GM12801 (cell line): Measurements from ENCODE around the gene NAALADL2.

Experiments
- TF ChIP-seq, protein P1 (sequence below): IDR thresholded peaks from one replicate; pipeline ENCODE4 v1.5.1; 2011; ENCODE audit warnings: control low read depth; ENCODE audit not compliant: insufficient read length; ENCODE audit errors: extremely low read depth

The NAALADL2 gene

DNA sequence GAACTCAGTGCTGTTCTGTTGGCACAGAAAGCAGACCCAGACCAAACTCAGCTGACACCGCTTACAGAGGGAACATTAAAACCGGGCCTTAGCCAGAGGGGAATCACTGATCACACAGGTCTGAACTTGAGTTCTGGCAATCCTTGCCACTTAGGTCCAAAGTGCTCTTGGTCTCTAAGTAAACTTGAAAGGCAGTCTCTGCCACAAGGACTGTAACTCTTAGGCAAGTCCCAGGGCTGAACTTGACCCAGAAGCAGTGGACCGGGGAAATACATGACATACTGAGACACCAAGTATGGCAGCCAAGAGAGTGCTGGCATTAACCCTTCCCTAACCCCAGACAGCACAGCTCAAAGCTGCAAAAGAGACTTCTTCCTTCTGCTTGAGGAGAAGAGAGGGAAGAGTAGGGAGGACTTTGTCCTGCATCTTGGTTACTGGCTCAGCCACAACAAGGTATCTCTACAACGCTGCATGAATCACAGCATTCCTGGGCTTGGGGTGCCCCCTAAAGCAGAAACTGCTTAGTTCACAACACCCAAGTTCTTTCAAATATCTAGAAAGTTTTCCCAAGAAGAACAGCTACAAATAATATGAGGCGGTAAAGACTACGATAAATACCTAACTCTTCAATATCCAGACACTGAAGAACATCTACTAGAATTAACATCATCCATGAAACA lies 32.5 kb downstream of the NAALADL2 start:
- TF ChIP-seq, protein P1, sequence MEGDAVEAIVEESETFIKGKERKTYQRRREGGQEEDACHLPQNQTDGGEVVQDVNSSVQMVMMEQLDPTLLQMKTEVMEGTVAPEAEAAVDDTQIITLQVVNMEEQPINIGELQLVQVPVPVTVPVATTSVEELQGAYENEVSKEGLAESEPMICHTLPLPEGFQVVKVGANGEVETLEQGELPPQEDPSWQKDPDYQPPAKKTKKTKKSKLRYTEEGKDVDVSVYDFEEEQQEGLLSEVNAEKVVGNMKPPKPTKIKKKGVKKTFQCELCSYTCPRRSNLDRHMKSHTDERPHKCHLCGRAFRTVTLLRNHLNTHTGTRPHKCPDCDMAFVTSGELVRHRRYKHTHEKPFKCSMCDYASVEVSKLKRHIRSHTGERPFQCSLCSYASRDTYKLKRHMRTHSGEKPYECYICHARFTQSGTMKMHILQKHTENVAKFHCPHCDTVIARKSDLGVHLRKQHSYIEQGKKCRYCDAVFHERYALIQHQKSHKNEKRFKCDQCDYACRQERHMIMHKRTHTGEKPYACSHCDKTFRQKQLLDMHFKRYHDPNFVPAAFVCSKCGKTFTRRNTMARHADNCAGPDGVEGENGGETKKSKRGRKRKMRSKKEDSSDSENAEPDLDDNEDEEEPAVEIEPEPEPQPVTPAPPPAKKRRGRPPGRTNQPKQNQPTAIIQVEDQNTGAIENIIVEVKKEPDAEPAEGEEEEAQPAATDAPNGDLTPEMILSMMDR: no peak

DNA sequence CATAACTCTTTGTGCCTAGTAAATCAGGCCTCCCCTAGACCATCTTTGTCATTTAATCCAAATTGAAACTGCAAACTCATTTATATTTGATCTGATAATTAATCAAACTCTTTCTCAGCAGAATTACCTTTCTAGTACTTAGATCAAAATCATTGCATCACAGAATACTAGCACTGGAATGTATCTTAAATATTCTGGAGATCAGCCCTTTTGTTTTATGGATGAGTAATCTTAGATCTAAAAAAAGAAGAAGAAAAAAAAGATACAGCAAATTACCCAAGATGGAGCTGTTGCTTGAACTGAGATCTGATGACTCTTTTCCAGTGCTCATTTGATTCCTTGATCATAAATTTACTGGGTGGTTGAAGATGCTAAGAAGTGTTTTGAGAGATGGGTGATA lies 47.9 kb downstream of the NAALADL2 start:
- TF ChIP-seq, protein P1: no peak

DNA sequence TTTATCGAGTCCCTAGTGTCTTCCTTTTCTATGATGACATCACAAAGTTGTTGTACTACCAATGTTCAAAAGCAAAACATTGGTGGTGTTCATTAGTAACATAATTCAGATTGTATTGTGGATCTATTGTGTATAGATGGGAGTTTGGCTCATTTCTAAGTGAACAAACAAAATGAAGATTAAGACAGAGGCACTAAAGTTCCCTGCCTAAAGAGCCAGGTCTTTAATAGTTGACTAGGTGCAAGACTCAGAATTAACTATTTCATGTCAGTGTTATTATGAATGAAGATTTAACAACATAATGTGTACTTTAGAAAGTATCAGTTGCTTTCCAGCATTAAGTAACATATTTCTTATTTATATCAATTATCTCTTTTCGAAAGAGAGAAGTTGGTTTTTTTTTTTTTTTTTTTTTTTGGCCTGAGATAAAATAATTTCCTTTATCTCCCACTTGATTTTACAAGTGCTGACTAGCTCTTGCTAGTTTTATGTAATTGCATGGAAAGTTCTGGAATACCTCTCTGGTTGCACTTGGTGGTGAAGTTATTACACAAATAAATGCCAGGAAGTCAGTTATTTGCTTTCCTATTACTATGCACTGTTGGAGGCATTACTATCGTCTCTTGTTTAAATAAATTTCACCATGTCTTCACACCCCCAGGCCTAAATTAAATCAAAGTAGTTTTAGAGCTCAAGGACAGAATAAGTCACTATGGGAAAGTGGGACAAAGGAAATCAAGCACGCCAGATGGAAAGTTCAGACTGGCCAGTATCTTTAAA lies 48.7 kb downstream of the NAALADL2 start:
- TF ChIP-seq, protein P1: no peak

DNA sequence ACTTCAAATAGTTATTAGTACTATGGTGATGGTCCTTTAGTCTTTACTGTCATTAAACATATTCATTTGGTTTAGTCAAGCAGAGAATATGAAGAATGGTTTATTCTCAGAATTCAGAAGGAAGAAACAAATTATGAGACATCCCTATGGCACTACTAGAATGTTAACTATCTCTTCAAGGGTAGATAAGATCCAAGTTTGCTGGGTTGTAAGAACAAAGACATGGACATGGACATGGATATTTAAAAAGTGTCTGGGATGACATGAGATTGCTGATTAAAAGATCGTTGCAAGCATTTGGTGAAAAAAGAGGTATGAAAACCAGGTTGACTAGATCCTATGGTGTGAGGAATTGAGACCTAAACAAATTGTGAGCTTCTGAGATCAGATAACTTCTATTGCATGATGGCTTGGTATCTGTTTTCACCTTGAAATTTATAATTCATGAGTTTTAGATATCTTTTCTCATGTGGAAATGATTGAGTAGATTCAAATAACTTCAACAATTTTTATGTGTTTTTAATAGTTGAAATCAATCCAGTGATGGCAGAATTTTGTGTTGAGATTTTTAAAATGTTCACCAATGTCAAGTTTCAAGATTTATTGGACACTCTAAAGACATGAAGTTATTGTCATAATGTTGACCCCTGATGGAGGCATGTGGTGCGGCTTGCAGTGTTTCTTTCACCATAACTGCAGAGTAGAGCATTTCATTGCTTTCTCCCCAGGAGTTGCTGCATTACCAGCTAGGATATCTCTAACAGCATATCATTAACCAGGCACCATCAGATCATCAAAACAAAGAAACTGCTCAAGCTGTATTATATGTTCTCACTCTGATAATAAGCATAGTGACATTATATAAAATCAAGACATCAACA lies 72.6 kb downstream of the NAALADL2 start:
- TF ChIP-seq, protein P1: no peak

DNA sequence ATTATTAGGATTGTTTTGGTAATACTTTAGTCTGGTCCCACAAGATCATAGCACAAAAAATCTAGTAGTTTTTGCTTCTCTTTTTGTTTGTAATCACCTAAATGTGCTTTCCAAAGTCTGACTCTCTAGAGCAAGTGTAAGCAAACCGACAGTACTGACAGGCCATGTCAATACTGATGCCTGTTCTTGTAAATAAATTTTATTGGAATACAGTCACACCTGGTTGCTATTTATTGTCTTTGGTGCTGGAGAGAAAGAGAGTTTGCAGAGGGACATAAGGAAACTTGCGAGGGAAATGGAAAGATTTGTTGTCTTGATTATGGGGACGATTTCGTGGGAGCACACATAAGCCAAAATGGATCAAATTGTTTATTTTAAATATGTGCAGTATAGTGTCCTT lies 77.5 kb downstream of the NAALADL2 start:
- TF ChIP-seq, protein P1: no peak

DNA sequence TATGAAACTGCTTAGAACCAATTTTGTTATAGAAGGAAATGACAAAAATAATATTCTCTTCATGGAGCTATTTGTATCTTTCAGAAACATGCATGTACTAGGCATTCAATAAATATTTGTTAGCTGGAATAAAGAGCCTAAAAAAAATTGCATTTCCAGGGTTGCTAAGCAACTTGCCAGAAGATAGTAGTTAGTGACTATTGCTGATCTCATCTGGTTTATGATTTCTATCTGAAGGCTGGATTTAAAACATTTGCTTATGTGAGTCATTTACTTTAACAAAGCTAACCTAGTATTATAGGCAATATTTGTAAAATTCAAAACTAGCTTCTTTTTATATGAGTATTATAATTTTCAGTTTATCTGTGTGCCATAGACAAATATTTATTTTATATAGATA lies 78.3 kb downstream of the NAALADL2 start:
- TF ChIP-seq, protein P1: no peak

DNA sequence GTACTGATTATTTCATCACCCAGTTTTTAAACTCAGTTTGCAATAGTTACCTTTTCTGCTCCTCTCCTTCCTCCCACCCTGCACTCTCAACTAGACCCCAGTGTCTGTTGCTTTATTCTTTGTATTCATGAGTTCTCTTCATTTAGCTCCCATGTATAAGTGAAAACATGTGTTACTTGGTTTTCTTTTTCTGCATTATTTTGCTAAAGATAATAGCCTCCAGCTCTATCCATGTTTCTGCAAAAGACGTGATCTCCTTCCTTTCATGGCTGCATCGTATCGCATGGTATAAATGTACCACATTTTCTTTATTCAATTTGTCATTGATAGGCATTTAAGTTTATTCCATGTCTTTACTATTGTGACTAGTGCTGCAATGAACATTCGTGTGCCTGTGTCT lies 79.0 kb downstream of the NAALADL2 start:
- TF ChIP-seq, protein P1: no peak
